RWPE2 (cell line): Measurements from ENCODE around the gene VAC14.

ENCODE experiments used
- ATAC-seq: fragments of 200-7000 bp; cut with Tn5 transposase; 3 replicates; pipeline ENCODE4 v1.9.1; 2021; ENCODE audit warnings: low read depth
- DNase-seq: peaks from one replicate; pipeline ENCODE4 v3.0.0-alpha.2; 2020; ENCODE audit warnings: low spot score
- H3K27ac ChIP-seq: fragments of 450-650 bp; 2 replicates; pipeline ENCODE4 v1.5.1; 2017; ENCODE audit warnings: mild to moderate bottlenecking; ENCODE audit not compliant: poor library complexity, severe bottlenecking
- H3K27me3 ChIP-seq: fragments of 250-450 bp; sonication (Bioruptor Pico); 2 replicates; pipeline ENCODE4 v1.5.1; 2021; ENCODE audit warnings: mild to moderate bottlenecking, moderate library complexity; ENCODE audit not compliant: insufficient read depth, poor library complexity, severe bottlenecking
- H3K36me3 ChIP-seq: fragments of 250-450 bp; sonication (Bioruptor Pico); 2 replicates; pipeline ENCODE4 v1.5.1; 2020; ENCODE audit warnings: low read depth, mild to moderate bottlenecking, moderate library complexity
- H3K4me1 ChIP-seq: fragments of 250-450 bp; sonication (Bioruptor Pico); 2 replicates; pipeline ENCODE4 v1.5.1; 2021; ENCODE audit warnings: mild to moderate bottlenecking, moderate library complexity; ENCODE audit not compliant: insufficient read depth, poor library complexity, severe bottlenecking
- H3K4me3 ChIP-seq: fragments of 250-450 bp; sonication (Bioruptor Pico); 2 replicates; pipeline ENCODE4 v1.5.1; 2021; ENCODE audit warnings: mild to moderate bottlenecking, moderate library complexity; ENCODE audit not compliant: severe bottlenecking
- H3K9me3 ChIP-seq: fragments of 250-450 bp; sonication (Bioruptor Pico); 2 replicates; pipeline ENCODE4 v1.5.1; 2021; ENCODE audit warnings: mild to moderate bottlenecking, moderate library complexity; ENCODE audit not compliant: severe bottlenecking
- TF ChIP-seq, protein P1 (sequence below): fragments of 450-650 bp; IDR thresholded peaks from one replicate; pipeline ENCODE4 v1.5.1; 2017; ENCODE audit warnings: mild to moderate bottlenecking, moderate library complexity; ENCODE audit not compliant: poor library complexity, severe bottlenecking

VAC14 gene

DNA sequence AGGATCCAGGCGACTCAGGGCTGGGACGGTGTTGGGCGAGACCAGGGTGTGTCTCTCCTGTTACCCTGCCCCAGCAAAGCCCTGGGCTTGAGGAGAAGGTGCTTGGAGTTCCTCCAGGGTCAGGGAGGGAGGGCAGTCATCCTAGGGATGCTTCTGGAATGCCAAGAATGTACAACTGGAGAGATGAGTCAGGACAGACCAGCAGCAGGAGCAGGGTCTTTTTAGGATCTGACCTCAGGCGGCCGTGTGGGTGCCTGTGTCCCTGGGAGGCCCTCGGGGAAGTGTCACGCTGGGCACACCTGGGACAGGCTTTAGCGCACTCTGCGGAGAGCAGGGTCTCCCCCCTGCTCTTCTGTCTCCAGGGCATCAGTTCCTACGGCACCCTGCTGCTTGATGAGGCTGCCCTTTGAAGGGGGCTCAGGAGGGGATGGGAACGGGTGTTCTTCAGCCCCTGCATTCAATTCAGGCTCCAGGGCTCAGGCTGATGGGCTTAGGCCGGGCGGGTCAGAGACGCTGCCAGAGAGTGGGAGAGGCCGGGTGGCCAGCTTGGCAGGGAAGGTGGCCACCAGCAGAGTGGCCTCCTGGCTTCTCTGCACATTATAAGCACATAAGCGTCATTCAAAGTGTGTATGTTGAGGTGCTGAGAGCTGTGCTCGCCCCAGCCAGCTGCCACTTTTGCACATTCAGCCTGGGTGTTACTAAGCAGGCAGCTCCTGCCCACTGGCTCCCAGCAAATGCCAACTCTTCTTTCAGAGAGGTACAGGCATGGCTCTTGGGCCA lies 106.7 kb downstream of the VAC14 start:
- Histone ChIP-seq H3K27me3 (no peaks in the 10 kb centered on the region), H3K27ac (peak overlapping the region; percentile 92), H3K36me3 (no peaks in the 10 kb centered on the region), H3K9me3 (no peaks in the 10 kb centered on the region), H3K4me3 (no peak overlapping the region), H3K4me1 (peaks cover 52% of the 10 kb centered on the region)
- TF ChIP-seq, protein P1, sequence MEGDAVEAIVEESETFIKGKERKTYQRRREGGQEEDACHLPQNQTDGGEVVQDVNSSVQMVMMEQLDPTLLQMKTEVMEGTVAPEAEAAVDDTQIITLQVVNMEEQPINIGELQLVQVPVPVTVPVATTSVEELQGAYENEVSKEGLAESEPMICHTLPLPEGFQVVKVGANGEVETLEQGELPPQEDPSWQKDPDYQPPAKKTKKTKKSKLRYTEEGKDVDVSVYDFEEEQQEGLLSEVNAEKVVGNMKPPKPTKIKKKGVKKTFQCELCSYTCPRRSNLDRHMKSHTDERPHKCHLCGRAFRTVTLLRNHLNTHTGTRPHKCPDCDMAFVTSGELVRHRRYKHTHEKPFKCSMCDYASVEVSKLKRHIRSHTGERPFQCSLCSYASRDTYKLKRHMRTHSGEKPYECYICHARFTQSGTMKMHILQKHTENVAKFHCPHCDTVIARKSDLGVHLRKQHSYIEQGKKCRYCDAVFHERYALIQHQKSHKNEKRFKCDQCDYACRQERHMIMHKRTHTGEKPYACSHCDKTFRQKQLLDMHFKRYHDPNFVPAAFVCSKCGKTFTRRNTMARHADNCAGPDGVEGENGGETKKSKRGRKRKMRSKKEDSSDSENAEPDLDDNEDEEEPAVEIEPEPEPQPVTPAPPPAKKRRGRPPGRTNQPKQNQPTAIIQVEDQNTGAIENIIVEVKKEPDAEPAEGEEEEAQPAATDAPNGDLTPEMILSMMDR = no peak
- ATAC-seq = peak; percentile 92
- DNase-seq = peak; percentile 94

DNA sequence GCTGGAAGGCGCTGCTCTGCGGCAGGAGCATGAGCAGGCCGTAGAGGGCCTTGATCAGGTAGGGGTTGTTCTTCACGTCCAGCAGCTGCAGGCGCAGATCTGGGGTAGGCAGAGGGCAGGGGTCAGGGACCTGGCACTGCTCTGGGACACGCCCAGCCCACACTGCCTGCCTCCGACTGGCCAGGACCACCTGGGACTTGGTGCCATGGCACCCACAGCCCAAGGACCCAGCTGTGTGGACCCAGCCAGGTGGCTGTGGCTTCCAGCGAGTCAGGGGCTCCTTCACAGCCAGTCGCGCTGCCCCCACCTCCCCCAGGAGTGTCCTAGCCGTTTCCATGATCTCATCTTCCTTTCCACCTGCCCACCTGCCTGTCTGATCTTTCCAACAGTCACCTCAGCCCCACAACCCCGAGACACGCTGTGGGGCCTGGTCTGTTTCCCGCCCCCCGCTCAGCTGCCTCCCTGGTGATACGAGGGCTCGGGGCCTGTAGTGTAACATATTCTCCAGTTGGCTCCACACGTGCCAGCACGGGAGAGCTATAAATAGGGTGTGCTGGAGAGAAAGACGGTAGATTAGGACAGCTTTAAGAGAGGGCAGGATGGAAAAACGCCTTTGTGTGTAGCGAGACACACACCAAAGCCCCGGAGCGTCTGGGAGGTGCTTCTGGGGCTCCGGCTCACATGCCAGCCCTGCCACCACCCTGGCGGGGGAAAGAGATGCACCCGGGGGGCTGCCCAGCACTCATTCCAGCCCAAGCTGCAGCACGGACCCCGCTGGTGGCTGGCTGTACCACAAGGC lies 107.9 kb downstream of the VAC14 start:
- Histone ChIP-seq H3K27me3 (no peaks in the 10 kb centered on the region), H3K27ac (peak overlapping the region; percentile 92), H3K4me1 (peaks cover 60% of the 10 kb centered on the region), H3K4me3 (no peak overlapping the region), H3K9me3 (no peaks in the 10 kb centered on the region), H3K36me3 (no peaks in the 10 kb centered on the region)
- no peak for DNase-seq
- ATAC-seq = no peak
- TF ChIP-seq, protein P1 = no peak

DNA sequence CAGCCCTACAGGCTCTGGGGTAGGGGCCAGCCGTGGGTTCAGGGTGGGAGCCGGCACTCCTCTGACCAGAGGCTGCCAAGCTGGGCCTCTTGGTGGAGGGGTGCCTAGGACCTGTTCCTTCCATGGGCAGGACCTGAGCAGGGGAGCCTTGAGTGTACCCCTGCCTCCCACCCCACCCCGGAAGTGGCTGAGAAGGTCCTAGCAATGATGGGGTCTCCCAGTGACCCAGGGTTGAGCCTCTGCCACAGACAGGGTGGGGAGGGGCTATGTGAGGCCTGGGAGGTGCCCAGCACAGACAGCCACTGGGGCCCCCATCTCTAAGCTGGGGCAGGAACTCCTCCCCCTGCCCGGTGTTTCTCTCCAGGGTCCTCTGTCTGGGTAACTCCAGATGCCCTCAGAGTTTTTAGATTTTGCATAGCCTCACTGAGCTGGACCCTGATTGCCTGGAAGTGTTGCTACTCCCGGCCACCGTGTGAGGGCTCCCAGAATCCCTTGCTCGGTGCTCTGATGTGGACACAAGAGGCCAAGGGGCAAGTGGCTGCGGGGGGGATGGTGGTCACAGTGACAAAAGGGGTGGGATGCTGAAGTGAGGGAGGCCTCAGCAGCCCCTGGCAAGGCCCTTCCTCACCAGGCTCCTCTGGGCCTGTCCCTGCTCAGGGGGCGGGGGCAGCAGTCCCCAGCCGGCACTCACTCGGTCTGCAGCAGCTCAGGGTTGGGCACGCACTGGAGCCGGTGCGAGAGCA lies 108.7 kb downstream of the VAC14 start:
- peaks cover 59% of the 10 kb centered on the region for H3K4me1 ChIP-seq
- H3K4me3 ChIP-seq = no peak overlapping the region
- H3K27me3 ChIP-seq = no peaks in the 10 kb centered on the region
- peak overlapping the region; percentile 92 for H3K27ac ChIP-seq
- no peak for ATAC-seq
- no peaks in the 10 kb centered on the region for H3K9me3 ChIP-seq
- H3K36me3 ChIP-seq = no peaks in the 10 kb centered on the region
- no peak for DNase-seq
- TF ChIP-seq, protein P1 = no peak

DNA sequence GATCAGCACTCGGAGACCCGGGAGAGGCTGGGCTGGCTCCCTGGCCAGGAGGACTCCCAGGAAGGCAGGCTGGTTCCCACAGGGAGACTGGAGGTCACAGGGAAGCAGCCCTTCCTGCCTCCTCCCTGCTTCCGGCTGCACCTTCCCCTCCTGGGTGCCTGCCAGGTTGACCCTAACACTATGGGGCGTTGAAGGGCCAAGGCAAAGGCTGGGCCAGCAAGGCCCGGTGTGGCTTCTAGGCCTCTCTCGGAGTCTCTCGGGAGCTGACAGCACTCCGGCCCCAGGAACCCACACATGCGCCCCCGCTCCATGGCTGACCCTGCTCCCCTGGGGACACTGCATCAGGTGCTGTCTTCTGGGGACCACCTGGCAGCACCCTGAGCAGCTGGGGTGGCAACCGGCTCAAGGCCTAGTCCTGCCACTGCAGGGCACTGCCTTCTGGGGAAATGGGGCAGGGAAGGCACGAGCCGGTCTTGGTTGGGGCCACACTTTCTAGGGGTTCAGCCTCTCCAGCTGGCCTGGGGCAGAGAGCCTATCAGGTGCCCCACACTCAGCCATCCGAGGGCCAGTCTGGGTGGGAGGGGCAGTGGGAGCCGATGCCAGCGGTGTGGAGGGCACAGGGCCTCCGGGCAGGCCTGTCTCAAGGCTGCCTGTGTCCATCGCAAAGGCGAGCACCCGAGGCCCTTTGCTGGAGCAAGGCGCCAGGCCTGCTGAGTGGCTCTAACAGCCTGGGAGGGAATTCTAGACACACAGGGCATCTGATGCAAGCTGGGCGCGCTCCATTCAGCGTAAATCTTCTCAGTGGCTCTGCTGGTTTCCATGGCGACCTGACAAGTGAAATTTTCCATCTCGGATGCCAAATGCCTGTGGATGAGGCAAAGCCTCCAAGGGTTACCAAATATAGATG lies 109.5 kb downstream of the VAC14 start:
- ATAC-seq (no peak), DNase-seq (no peak)
- Histone ChIP-seq H3K4me3 (no peak overlapping the region), H3K27me3 (no peaks in the 10 kb centered on the region), H3K36me3 (no peaks in the 10 kb centered on the region), H3K9me3 (no peaks in the 10 kb centered on the region), H3K27ac (peak overlapping the region; percentile 92), H3K4me1 (peaks cover 61% of the 10 kb centered on the region)
- TF ChIP-seq, protein P1 = no peak
